NCI-H748 (cell line): ENCODE measurements around the gene RBM25.
"Not testable (repeated sequence)": the region's sequence is repeated elsewhere in the genome, so short reads cannot be mapped to it uniquely, and the experiment has no call there.

Experiments used
- DNase-seq: peaks from one replicate; lab custom pipeline; 2025; ENCODE audit not compliant: unreplicated experiment; lab: John Stamatoyannopoulos, UW

RBM25 gene

GRCh38 chr14:73168274-73168673, 109.9 kb downstream of the RBM25 start:
- DNase-seq, result no peak

DNA sequence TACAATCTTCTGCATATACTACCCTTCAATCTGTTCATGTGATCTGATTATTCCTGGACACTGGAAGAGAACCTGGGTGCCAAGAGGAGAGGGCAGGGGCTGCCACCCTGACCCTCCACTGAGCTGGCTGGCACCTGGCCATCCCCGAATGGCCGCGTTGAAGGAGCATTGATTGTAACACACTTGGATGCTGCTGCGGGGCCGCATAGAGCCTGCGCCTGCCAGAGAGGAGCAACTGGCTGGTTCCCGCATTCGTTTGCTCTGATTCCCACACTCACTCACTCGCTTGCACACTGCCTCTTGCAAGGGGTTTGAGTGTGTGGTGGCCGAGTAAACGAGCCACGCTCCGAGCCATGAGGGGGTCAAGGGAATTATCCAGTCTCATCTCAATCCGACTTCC, 110.4 kb downstream of the RBM25 start:
- DNase-seq, result no peak

GRCh38 chr14:73169855-73170254, 111.5 kb downstream of the RBM25 start:
- not testable (repeated sequence) for DNase-seq

DNA sequence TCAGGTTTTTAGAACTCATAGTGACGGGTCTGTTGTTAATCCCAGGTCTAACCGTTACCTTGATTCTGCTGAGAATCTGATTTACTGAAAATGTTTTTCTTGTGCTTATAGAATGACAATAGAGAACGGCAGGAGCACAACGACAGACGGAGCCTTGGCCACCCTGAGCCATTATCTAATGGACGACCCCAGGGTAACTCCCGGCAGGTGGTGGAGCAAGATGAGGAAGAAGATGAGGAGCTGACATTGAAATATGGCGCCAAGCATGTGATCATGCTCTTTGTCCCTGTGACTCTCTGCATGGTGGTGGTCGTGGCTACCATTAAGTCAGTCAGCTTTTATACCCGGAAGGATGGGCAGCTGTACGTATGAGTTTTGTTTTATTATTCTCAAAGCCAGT, 112.4 kb downstream of the RBM25 start:
- DNase-seq, result no peak

- no peak for DNase-seq
Observed at GRCh38 chr14:73172500-73172899, 114.2 kb downstream of the RBM25 start.

DNA sequence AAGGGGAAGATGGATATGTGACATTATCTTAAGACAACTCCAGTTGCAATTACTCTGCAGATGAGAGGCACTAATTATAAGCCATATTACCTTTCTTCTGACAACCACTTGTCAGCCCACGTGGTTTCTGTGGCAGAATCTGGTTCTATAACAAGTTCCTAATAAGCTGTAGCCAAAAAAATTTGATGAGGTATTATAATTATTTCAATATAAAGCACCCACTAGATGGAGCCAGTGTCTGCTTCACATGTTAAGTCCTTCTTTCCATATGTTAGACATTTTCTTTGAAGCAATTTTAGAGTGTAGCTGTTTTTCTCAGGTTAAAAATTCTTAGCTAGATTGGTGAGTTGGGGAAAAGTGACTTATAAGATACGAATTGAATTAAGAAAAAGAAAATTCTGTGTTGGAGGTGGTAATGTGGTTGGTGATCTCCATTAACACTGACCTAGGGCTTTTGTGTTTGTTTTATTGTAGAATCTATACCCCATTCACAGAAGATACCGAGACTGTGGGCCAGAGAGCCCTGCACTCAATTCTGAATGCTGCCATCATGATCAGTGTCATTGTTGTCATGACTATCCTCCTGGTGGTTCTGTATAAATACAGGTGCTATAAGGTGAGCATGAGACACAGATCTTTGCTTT, 114.9 kb downstream of the RBM25 start:
- DNase-seq, result peak; percentile 47
